ENCODE data around the gene UBE2I. TPM values are rescaled to one million over a fixed set of nuclear protein-coding genes. Genes with fewer than 3 reads are reported as not detected.

Gene UBE2I
- total and polyA plus RNA-seq, 8 donors, result 30.0 to 57.9 (median 36.7) TPM

DNA sequence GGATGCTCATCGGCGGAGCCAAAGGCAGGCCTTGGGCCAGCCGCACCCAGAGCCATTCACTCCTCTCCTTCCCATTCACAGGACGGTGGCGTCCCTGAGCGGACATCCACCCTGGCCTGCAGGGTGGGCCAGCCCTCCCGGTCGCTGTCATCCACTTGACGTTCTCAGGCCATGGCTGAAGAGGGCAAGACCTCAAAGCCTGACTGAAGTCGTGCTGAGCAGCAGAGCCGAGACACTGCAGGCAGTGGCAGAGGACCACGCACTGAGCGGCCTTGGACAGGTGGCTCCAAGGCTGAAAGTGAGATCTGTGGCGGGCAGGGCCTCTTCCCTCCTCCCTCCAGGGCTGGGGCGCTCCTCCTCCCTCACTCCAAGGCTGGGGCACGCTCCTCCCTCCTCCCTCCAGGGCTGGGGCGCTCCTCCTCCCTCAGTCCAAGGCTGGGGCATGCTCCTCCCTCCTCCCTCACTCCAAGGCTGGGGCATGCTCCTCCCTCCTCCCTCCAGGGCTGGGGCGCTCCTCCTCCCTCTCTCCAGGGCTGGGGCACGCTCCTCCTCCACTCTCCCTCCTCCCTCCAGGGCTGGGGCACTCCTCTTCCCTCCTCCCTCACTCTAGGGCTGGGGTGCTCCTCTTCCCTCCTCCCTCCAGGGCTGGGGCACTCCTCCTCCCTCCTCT is 66.4 kb downstream of the UBE2I start:
- H3K4me3 ChIP-seq, result no peak overlapping the region
- TF ChIP-seq, protein P1, sequence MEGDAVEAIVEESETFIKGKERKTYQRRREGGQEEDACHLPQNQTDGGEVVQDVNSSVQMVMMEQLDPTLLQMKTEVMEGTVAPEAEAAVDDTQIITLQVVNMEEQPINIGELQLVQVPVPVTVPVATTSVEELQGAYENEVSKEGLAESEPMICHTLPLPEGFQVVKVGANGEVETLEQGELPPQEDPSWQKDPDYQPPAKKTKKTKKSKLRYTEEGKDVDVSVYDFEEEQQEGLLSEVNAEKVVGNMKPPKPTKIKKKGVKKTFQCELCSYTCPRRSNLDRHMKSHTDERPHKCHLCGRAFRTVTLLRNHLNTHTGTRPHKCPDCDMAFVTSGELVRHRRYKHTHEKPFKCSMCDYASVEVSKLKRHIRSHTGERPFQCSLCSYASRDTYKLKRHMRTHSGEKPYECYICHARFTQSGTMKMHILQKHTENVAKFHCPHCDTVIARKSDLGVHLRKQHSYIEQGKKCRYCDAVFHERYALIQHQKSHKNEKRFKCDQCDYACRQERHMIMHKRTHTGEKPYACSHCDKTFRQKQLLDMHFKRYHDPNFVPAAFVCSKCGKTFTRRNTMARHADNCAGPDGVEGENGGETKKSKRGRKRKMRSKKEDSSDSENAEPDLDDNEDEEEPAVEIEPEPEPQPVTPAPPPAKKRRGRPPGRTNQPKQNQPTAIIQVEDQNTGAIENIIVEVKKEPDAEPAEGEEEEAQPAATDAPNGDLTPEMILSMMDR (IDR thresholded peaks at IDR 0.05), result no peak
- no peaks in the 10 kb centered on the region for H3K9me3 ChIP-seq
- DNase-seq (no peak), FAIRE-seq (no peak), ATAC-seq (no peak)
- intact Hi-C loops (cut with DNase I), result no loop called here
- no peak overlapping the region for H3K27ac ChIP-seq
- peaks cover 0 to 7% (median 0%) of the 10 kb centered on the region in 3 donors for H3K4me1 ChIP-seq
- peaks cover 0 to 4% (median 0%) of the 10 kb centered on the region in 3 donors for H3K36me3 ChIP-seq
- no peaks in the 10 kb centered on the region for H3K27me3 ChIP-seq
- 90% methylated on average over 18 to 19 of the region's 19 CpGs for WGBS, 2 donors

Other genes with a start within 250 kb of the UBE2I start
- under 1 TPM in 5 of 6 donors, not detected in 1; 0.12 to 0.38 (median 0.24) TPM for gene SSTR5, start 236.9 kb upstream of the UBE2I start, total RNA-seq
- 1 to 10 TPM; 1.2 TPM for gene SSTR5, start 236.9 kb upstream of the UBE2I start, polyA plus RNA-seq
- not detected for gene C1QTNF8, start 213.4 kb upstream of the UBE2I start, total RNA-seq
- under 1 TPM in 1 of 2 donors, not detected in 1; 0.23 TPM for gene C1QTNF8, start 213.4 kb upstream of the UBE2I start, polyA plus RNA-seq
- gene CACNA1H, start 156.5 kb upstream of the UBE2I start, total RNA-seq, result 1 to 10 TPM; 2.5 to 5.4 (median 3.6) TPM
- 10 to 100 TPM; 12.8 to 20.5 TPM for gene CACNA1H, start 156.5 kb upstream of the UBE2I start, polyA plus RNA-seq
- under 1 TPM in 1 of 6 donors, not detected in 5; 0.26 TPM for gene TPSG1, start 84.4 kb upstream of the UBE2I start, total RNA-seq
- gene TPSG1, start 84.4 kb upstream of the UBE2I start, polyA plus RNA-seq, result under 1 TPM in 1 of 2 donors, not detected in 1; 0.12 TPM
- gene TPSB2, start 79.5 kb upstream of the UBE2I start, total RNA-seq, result 1 to 10 TPM in 5 of 6 donors, under 1 TPM in 1; 0.69 to 9.9 (median 4.8) TPM
- gene TPSB2, start 79.5 kb upstream of the UBE2I start, polyA plus RNA-seq, result 10 to 100 TPM in 1 of 2 donors, 1 to 10 TPM in 1; 2.4 to 12.2 TPM
- gene TPSAB1, start 68.9 kb upstream of the UBE2I start, total RNA-seq, result 10 to 100 TPM in 1 of 6 donors, 1 to 10 TPM in 5; 1.1 to 17.0 (median 4.9) TPM
- 10 to 100 TPM in 1 of 2 donors, 1 to 10 TPM in 1; 1.3 to 14.5 TPM for gene TPSAB1, start 68.9 kb upstream of the UBE2I start, polyA plus RNA-seq
- gene TPSD1, start 53.6 kb upstream of the UBE2I start, total RNA-seq, result under 1 TPM in 1 of 6 donors, not detected in 5; 0.61 TPM
- under 1 TPM; 0.19 to 0.26 TPM for gene TPSD1, start 53.6 kb upstream of the UBE2I start, polyA plus RNA-seq
- 10 to 100 TPM in 3 of 6 donors, 1 to 10 TPM in 3; 2.1 to 13.1 (median 9.4) TPM for gene BAIAP3, start 24.0 kb downstream of the UBE2I start, total RNA-seq
- 100 to 1,000 TPM in 1 of 2 donors, 10 to 100 TPM in 1; 47.4 to 110 TPM for gene BAIAP3, start 24.0 kb downstream of the UBE2I start, polyA plus RNA-seq
- 10 to 100 TPM; 22.2 to 32.3 (median 29.4) TPM for gene TSR3, start 42.2 kb downstream of the UBE2I start, total RNA-seq
- gene TSR3, start 42.2 kb downstream of the UBE2I start, polyA plus RNA-seq, result 10 to 100 TPM; 34.1 to 40.9 TPM
- gene GNPTG, start 42.3 kb downstream of the UBE2I start, total RNA-seq, result 10 to 100 TPM; 28.0 to 51.5 (median 36.2) TPM
- 10 to 100 TPM; 58.2 to 75.3 TPM for gene GNPTG, start 42.3 kb downstream of the UBE2I start, polyA plus RNA-seq
- gene UNKL, start 105.1 kb downstream of the UBE2I start, total RNA-seq, result 10 to 100 TPM in 3 of 6 donors, 1 to 10 TPM in 3; 4.4 to 22.1 (median 10.2) TPM
- 10 to 100 TPM in 1 of 2 donors, 1 to 10 TPM in 1; 7.6 to 15.2 TPM for gene UNKL, start 105.1 kb downstream of the UBE2I start, polyA plus RNA-seq
- gene UQCC4, start 111.1 kb downstream of the UBE2I start, total RNA-seq, result 1 to 10 TPM; 2.2 to 4.7 (median 4.3) TPM
- gene UQCC4, start 111.1 kb downstream of the UBE2I start, polyA plus RNA-seq, result 10 to 100 TPM in 1 of 2 donors, 1 to 10 TPM in 1; 8.3 to 14.4 TPM
- gene PERCC1, start 121.4 kb downstream of the UBE2I start, total RNA-seq, result under 1 TPM in 2 of 6 donors, not detected in 4; 0.16 to 0.23 TPM
- not detected for gene PERCC1, start 121.4 kb downstream of the UBE2I start, polyA plus RNA-seq
- 1 to 10 TPM in 3 of 6 donors, under 1 TPM in 3; 0.59 to 3.2 (median 1.2) TPM for gene CCDC154, start 134.9 kb downstream of the UBE2I start, total RNA-seq
- gene CCDC154, start 134.9 kb downstream of the UBE2I start, polyA plus RNA-seq, result 1 to 10 TPM; 7.7 to 7.8 TPM
- gene CLCN7, start 165.4 kb downstream of the UBE2I start, total RNA-seq, result 10 to 100 TPM; 31.0 to 56.1 (median 34.3) TPM
- 10 to 100 TPM; 41.9 to 91.2 TPM for gene CLCN7, start 165.4 kb downstream of the UBE2I start, polyA plus RNA-seq
- gene PTX4, start 179.3 kb downstream of the UBE2I start, total RNA-seq, result not detected
- not detected for gene PTX4, start 179.3 kb downstream of the UBE2I start, polyA plus RNA-seq
- gene TELO2, start 183.7 kb downstream of the UBE2I start, total RNA-seq, result 10 to 100 TPM; 11.7 to 22.9 (median 17.5) TPM
- gene TELO2, start 183.7 kb downstream of the UBE2I start, polyA plus RNA-seq, result 10 to 100 TPM; 65.9 to 98.7 TPM
- 1 to 10 TPM; 2.4 to 9.6 (median 4.6) TPM for gene TMEM204, start 224.0 kb downstream of the UBE2I start, total RNA-seq
- 1 to 10 TPM; 8.8 to 9.8 TPM for gene TMEM204, start 224.0 kb downstream of the UBE2I start, polyA plus RNA-seq

Data from pancreas (tissue), 10 donors.